B cell (primary cell): ENCODE results near the gene STX4. TPM values are rescaled to one million over a fixed set of nuclear protein-coding genes. Genes with fewer than 3 reads are reported as not detected.

ENCODE experiments used
- polyA plus RNA-seq: library from polyadenylated mRNA; depleted of rRNA; stranded (reverse); fragments of >200 nt; gene quantifications from 2 replicates; pipeline ENCODE4 v1.2.3, GENCODE V29; 2012
- total RNA-seq, 2 donors: library from RNA; stranded (reverse); fragments of 120-200 nt in 1 of 2; gene quantifications; 1 replicate in 1 of 2; 2 replicates in 1 of 2; pipeline versions ENCODE4 v1.2.3 to v1.2.4, GENCODE V29; 2013 to 2022

Gene STX4
- total and polyA plus RNA-seq, 2 donors (not counting 1 experiment from before 2014, with no cell fraction given): 120 to 133 TPM

Other genes with a start within 250 kb of the STX4 start
- 6.4 and 6.9 TPM in 2 replicates for gene ZNF629, start 246.4 kb upstream of the STX4 start, total RNA-seq
- 0.82 and 1.2 TPM in 2 replicates for gene ZNF629, start 246.4 kb upstream of the STX4 start, polyA plus RNA-seq
- gene BCL7C, start 139.5 kb upstream of the STX4 start, total RNA-seq: 30.5 and 31.6 TPM in 2 replicates
- 14.9 and 17.1 TPM in 2 replicates for gene BCL7C, start 139.5 kb upstream of the STX4 start, polyA plus RNA-seq
- gene CTF1, start 136.9 kb upstream of the STX4 start, total RNA-seq: 0.81 and 1.0 TPM in 2 replicates
- gene CTF1, start 136.9 kb upstream of the STX4 start, polyA plus RNA-seq: 0.78 and 0.99 TPM in 2 replicates
- 25.0 and 29.5 TPM in 2 replicates for gene FBXL19, start 110.0 kb upstream of the STX4 start, total RNA-seq
- 9.0 and 12.9 TPM in 2 replicates for gene FBXL19, start 110.0 kb upstream of the STX4 start, polyA plus RNA-seq
- 51.8 and 55.8 TPM in 2 replicates for gene ORAI3, start 84.5 kb upstream of the STX4 start, total RNA-seq
- gene ORAI3, start 84.5 kb upstream of the STX4 start, polyA plus RNA-seq: 24.2 and 32.2 TPM in 2 replicates
- 37.2 and 39.5 TPM in 2 replicates for gene SETD1A, start 75.8 kb upstream of the STX4 start, total RNA-seq
- 11.5 and 12.4 TPM in 2 replicates for gene SETD1A, start 75.8 kb upstream of the STX4 start, polyA plus RNA-seq
- gene HSD3B7, start 48.4 kb upstream of the STX4 start, total RNA-seq: 1.0 and 1.2 TPM in 2 replicates
- 0.65 and 0.89 TPM in 2 replicates for gene HSD3B7, start 48.4 kb upstream of the STX4 start, polyA plus RNA-seq
- 2.2 and 2.7 TPM in 2 replicates for gene STX1B, start 22.9 kb upstream of the STX4 start, total RNA-seq
- gene STX1B, start 22.9 kb upstream of the STX4 start, polyA plus RNA-seq: 1.8 and 2.1 TPM in 2 replicates
- 11.1 and 12.0 TPM in 2 replicates for gene ZNF668, start 40.7 kb downstream of the STX4 start, total RNA-seq
- 5.1 and 5.8 TPM in 2 replicates for gene ZNF668, start 40.7 kb downstream of the STX4 start, polyA plus RNA-seq
- 45.9 and 51.7 TPM in 2 replicates for gene ZNF646, start 40.9 kb downstream of the STX4 start, total RNA-seq
- gene ZNF646, start 40.9 kb downstream of the STX4 start, polyA plus RNA-seq: 9.2 and 14.7 TPM in 2 replicates
- gene PRSS53, start 55.4 kb downstream of the STX4 start, total RNA-seq: 10.7 and 10.8 TPM in 2 replicates
- 10.1 and 11.6 TPM in 2 replicates for gene PRSS53, start 55.4 kb downstream of the STX4 start, polyA plus RNA-seq
- 36.8 and 45.7 TPM in 2 replicates for gene VKORC1, start 61.2 kb downstream of the STX4 start, total RNA-seq
- 22.3 and 31.8 TPM in 2 replicates for gene VKORC1, start 61.2 kb downstream of the STX4 start, polyA plus RNA-seq
- gene BCKDK, start 74.8 kb downstream of the STX4 start, total RNA-seq: 24.7 and 29.7 TPM in 2 replicates
- gene BCKDK, start 74.8 kb downstream of the STX4 start, polyA plus RNA-seq: 20.0 and 27.6 TPM in 2 replicates
- gene KAT8, start 84.1 kb downstream of the STX4 start, total RNA-seq: 100.0 and 102 TPM in 2 replicates
- gene KAT8, start 84.1 kb downstream of the STX4 start, polyA plus RNA-seq: 102 TPM in 2 replicates
- not detected in 2 replicates for gene PRSS8, start 102.2 kb downstream of the STX4 start, total RNA-seq
- gene PRSS8, start 102.2 kb downstream of the STX4 start, polyA plus RNA-seq: not detected in 2 replicates
- 1.6 TPM in 1 of 2 replicates, not detected in the other for gene PRSS36, start 116.5 kb downstream of the STX4 start, total RNA-seq
- 0.20 and 1.0 TPM in 2 replicates for gene PRSS36, start 116.5 kb downstream of the STX4 start, polyA plus RNA-seq
- gene FUS, start 146.6 kb downstream of the STX4 start, total RNA-seq: 585 and 597 TPM in 2 replicates
- gene FUS, start 146.6 kb downstream of the STX4 start, polyA plus RNA-seq: 181 and 386 TPM in 2 replicates
- gene PYCARD, start 169.2 kb downstream of the STX4 start, total RNA-seq: 31.8 and 35.7 TPM in 2 replicates
- 36.3 and 72.0 TPM in 2 replicates for gene PYCARD, start 169.2 kb downstream of the STX4 start, polyA plus RNA-seq
- gene TRIM72, start 180.6 kb downstream of the STX4 start, total RNA-seq: 0.02 and 0.05 TPM in 2 replicates
- gene TRIM72, start 180.6 kb downstream of the STX4 start, polyA plus RNA-seq: 0.03 and 0.09 TPM in 2 replicates
- gene PYDC1, start 183.6 kb downstream of the STX4 start, total RNA-seq: not detected in 2 replicates
- not detected in 2 replicates for gene PYDC1, start 183.6 kb downstream of the STX4 start, polyA plus RNA-seq
- 28.4 and 34.3 TPM in 2 replicates for gene ITGAM, start 226.4 kb downstream of the STX4 start, total RNA-seq
- gene ITGAM, start 226.4 kb downstream of the STX4 start, polyA plus RNA-seq: 32.9 and 66.3 TPM in 2 replicates